ENCODE measurements around the gene NPTN. TPM values are rescaled to one million over a fixed set of nuclear protein-coding genes. Genes with fewer than 3 reads are reported as not detected.
"Not testable (repeated sequence)": the region's sequence is repeated elsewhere in the genome, so short reads cannot be mapped to it uniquely, and the experiment has no call there.

The NPTN gene
- total RNA-seq, 5 donors from 2014 or later (not counting 1 experiment from before 2014, with no cell fraction given), result 24.7 to 34.9 (median 33.1) TPM

DNA sequence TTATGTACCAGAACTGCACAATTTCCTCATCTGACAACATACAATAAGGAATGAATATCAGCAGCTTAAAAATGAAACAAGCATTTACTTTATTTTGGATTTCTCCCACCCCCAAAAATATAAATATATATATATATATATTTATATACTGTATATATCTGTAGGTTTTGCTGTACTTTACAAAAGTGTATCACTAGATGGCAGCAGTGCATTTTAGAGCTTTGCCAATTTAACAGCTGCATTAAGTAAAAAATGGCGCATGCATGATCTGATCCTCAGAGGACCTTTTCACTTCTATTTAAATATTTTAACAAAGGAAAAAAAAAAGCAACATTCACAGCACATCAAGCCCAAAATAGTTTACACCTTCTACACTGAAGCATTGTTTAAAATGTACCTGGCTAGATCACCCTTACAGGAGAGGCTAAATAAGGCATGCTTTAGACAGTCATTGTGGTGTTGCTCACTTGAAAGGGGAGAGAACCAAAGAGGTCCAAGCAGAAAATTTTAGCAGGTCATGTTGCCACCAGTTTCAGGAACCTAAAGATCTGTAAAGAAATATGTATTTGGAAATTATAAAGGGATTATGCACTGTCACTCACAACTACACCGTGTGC is 72.6 kb downstream of the NPTN start:
- Mint-ChIP-seq H3K4me3 (no peak overlapping the region), H3K9me3 (no peaks in the 10 kb centered on the region), H3K27me3 (no peaks in the 10 kb centered on the region), H3K4me1 (no peaks in the 10 kb centered on the region), H3K27ac (no peak overlapping the region), H3K36me3 (peaks cover 67% of the 10 kb centered on the region)
- Histone ChIP-seq H3K4me1 (ENCODE audit: control insufficient read depth in 1 of 2, extremely low read depth in 1 of 2, insufficient read depth in 2 of 2, low read length in 2 of 2) (no peaks in the 10 kb centered on the region), H3K27me3 (replicated peaks in 1 of 2; ENCODE audit: control insufficient read depth in 2 of 2, extremely low read depth in 1 of 2, insufficient read depth in 2 of 2, low read length in 1 of 2) (no peaks in the 10 kb centered on the region), H3K9me3 (no peaks in the 10 kb centered on the region), H3K4me3 (ENCODE audit: control insufficient read depth in 1 of 2, extremely low read depth in 1 of 2, low read length in 1 of 2) (no peak overlapping the region), H3K36me3 (ENCODE audit: control insufficient read depth in 2 of 2, extremely low read depth in 1 of 2, insufficient read depth in 1 of 2, low read length in 1 of 2) (peaks cover 17 to 30% of the 10 kb centered on the region in 2 donors), H3K27ac (ENCODE audit: low read length) (no peak overlapping the region)
- no CpG with 5 or more reads among the region's 2 CpGs for WGBS (ENCODE audit: insufficient coverage)
- DNase-seq (peak in 5 of 35 experiments; percentile 3 to 65 (median 4)), ATAC-seq (replicated peaks in 1 of 4) (peak in 2 of 4 experiments; percentile 43 to 62)
- ChIA-PET POLR2A (no interaction called here), CTCF (interaction anchor here (0.7 to 2.4 kb wide), 5 partner anchors 72 to 144 kb away, joined by 3 to 27 read pairs (median 4); no protein-coding TSS in a partner anchor)

DNA sequence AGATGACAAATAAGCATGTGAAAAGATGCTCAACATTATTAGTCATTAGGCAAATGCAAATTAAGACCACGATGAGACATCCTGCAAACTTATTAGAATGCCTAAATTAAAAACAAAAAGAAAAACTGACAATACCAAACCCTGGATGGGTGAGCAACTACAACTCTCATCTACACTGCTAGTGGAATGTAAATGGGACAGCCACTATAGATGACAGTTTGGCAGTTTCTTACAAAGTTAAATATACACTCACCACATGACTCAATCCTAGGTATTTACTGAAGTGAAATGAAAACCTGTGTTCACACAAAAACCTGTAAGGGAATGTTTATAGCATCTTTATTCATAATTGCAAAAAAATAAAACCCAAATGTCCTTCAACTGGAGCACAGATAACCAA is 74.7 kb downstream of the NPTN start:
- H3K27me3 ChIP-seq (replicated peaks in 1 of 2; ENCODE audit: control insufficient read depth in 2 of 2, extremely low read depth in 1 of 2, insufficient read depth in 2 of 2, low read length in 1 of 2), result no peaks in the 10 kb centered on the region
- peaks cover 11 to 19% of the 10 kb centered on the region in 2 donors for H3K36me3 ChIP-seq (ENCODE audit: control insufficient read depth in 2 of 2, extremely low read depth in 1 of 2, insufficient read depth in 1 of 2, low read length in 1 of 2)
- ChIA-PET CTCF (interaction anchor here in 1 of 2 donors (2.4 kb wide), 1 partner anchor 78 kb away, joined by 27 read pairs; no protein-coding TSS in a partner anchor), POLR2A (no interaction called here)
- ATAC-seq (replicated peaks in 1 of 4), result no peak
- H3K4me3 Mint-ChIP-seq, result no peak overlapping the region
- H3K27ac ChIP-seq (ENCODE audit: low read length), result no peak overlapping the region
- peaks cover 53% of the 10 kb centered on the region for H3K36me3 Mint-ChIP-seq
- H3K9me3 Mint-ChIP-seq, result no peaks in the 10 kb centered on the region
- no peaks in the 10 kb centered on the region for H3K4me1 Mint-ChIP-seq
- H3K27me3 Mint-ChIP-seq, result no peaks in the 10 kb centered on the region
- DNase-seq, result no peak
- H3K4me1 ChIP-seq (ENCODE audit: control insufficient read depth in 1 of 2, extremely low read depth in 1 of 2, insufficient read depth in 2 of 2, low read length in 2 of 2), result no peaks in the 10 kb centered on the region
- WGBS (ENCODE audit: insufficient coverage), result no CpG with 5 or more reads among the region's 1 CpG
- H3K4me3 ChIP-seq (ENCODE audit: control insufficient read depth in 1 of 2, extremely low read depth in 1 of 2, low read length in 1 of 2), result no peak overlapping the region
- no peak overlapping the region for H3K27ac Mint-ChIP-seq
- no peaks in the 10 kb centered on the region for H3K9me3 ChIP-seq

DNA sequence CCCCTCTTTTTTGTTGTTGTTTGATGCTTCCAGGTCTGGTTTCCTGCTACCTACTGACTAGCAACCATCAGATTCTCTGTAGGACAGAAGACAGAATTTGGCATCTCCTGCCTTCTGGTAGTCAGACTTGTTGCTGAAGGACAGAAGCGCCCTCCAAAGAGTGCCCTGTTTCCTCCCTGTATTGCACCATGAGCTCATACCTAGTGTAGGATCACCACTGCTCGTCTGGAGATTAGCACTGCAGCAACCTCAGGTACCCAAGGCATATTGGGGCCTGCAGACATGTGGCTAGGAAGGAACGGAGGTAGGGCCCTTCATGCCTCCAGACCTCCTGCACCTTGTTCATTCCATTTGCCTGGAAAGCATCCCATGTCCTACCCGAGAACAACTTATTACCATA is 78.1 kb downstream of the NPTN start:
- WGBS (ENCODE audit: insufficient coverage), result 90% methylated on average over 3 of the region's 4 CpGs
- no peaks in the 10 kb centered on the region for H3K27me3 ChIP-seq (replicated peaks in 1 of 2; ENCODE audit: control insufficient read depth in 2 of 2, extremely low read depth in 1 of 2, insufficient read depth in 2 of 2, low read length in 1 of 2)
- CTCF ChIA-PET, result no interaction called here
- no peak overlapping the region for H3K27ac Mint-ChIP-seq
- H3K4me3 ChIP-seq (ENCODE audit: control insufficient read depth in 1 of 2, extremely low read depth in 1 of 2, low read length in 1 of 2), result no peak overlapping the region
- H3K36me3 Mint-ChIP-seq, result peaks cover 27% of the 10 kb centered on the region
- H3K36me3 ChIP-seq (ENCODE audit: control insufficient read depth in 2 of 2, extremely low read depth in 1 of 2, insufficient read depth in 1 of 2, low read length in 1 of 2), result peaks cover 3 to 13% of the 10 kb centered on the region in 2 donors
- H3K4me1 Mint-ChIP-seq, result no peaks in the 10 kb centered on the region
- no peaks in the 10 kb centered on the region for H3K4me1 ChIP-seq (ENCODE audit: control insufficient read depth in 1 of 2, extremely low read depth in 1 of 2, insufficient read depth in 2 of 2, low read length in 2 of 2)
- H3K4me3 Mint-ChIP-seq, result no peak overlapping the region
- DNase-seq (no peak), ATAC-seq (replicated peaks in 1 of 4) (no peak)
- no peaks in the 10 kb centered on the region for H3K27me3 Mint-ChIP-seq
- POLR2A ChIA-PET, result no interaction called here
- H3K27ac ChIP-seq (ENCODE audit: low read length), result no peak overlapping the region
- H3K9me3 ChIP-seq, result no peaks in the 10 kb centered on the region
- no peaks in the 10 kb centered on the region for H3K9me3 Mint-ChIP-seq

DNA sequence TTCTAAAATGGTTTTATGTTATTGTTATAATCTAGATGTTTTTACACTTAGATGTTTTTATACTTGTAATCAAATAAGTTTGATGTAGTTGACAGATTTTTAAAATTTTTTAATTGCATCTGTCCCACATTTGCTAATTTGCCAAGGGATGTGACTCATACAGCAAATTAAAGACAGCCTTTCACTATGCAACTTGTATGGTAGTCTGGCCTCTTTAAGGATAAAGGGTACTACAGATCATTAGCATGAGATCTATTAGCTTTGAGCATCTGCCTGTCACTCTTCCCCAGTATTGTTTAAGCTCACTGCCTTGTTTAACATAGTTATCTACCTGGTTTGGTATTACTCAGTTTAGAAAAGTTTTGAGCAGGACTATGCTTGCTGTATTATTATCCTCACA is 83.0 kb downstream of the NPTN start:
- ChIA-PET POLR2A (no interaction called here), CTCF (no interaction called here)
- Mint-ChIP-seq H3K36me3 (peaks cover 10% of the 10 kb centered on the region), H3K4me1 (no peaks in the 10 kb centered on the region), H3K9me3 (no peaks in the 10 kb centered on the region), H3K4me3 (no peak overlapping the region), H3K27ac (no peak overlapping the region), H3K27me3 (no peaks in the 10 kb centered on the region)
- DNase-seq (no peak), ATAC-seq (replicated peaks in 1 of 4) (no peak)
- no peak overlapping the region for H3K27ac ChIP-seq (ENCODE audit: low read length)
- no peaks in the 10 kb centered on the region for H3K9me3 ChIP-seq
- no peaks in the 10 kb centered on the region for H3K27me3 ChIP-seq (replicated peaks in 1 of 2; ENCODE audit: control insufficient read depth in 2 of 2, extremely low read depth in 1 of 2, insufficient read depth in 2 of 2, low read length in 1 of 2)
- H3K4me1 ChIP-seq (ENCODE audit: control insufficient read depth in 1 of 2, extremely low read depth in 1 of 2, insufficient read depth in 2 of 2, low read length in 2 of 2), result no peaks in the 10 kb centered on the region
- no peak overlapping the region for H3K4me3 ChIP-seq (ENCODE audit: control insufficient read depth in 1 of 2, extremely low read depth in 1 of 2, low read length in 1 of 2)
- no peaks in the 10 kb centered on the region for H3K36me3 ChIP-seq (ENCODE audit: control insufficient read depth in 2 of 2, extremely low read depth in 1 of 2, insufficient read depth in 1 of 2, low read length in 1 of 2)

DNA sequence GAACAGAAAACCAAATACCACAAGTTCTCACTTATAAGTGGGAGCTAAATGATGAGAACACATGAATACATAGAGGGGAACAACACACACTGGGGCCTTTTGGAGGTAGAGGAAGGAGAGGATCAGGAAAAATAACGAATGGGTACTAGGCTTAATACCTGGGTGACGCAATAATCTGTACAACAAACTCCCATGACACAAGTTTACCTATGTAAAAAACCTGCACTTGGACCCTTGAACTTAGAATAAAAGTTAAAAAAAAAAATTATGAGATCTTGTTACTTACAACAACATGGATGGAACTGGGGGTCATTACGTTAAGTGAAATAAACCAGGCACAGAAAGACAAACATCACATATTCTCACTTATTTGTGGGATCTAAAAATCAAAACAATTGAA is 84.3 kb downstream of the NPTN start:
- H3K36me3 ChIP-seq (ENCODE audit: control insufficient read depth in 2 of 2, extremely low read depth in 1 of 2, insufficient read depth in 1 of 2, low read length in 1 of 2); ATAC-seq (replicated peaks in 1 of 4); H3K9me3 Mint-ChIP-seq; H3K27ac ChIP-seq (ENCODE audit: low read length); H3K4me3 ChIP-seq (ENCODE audit: control insufficient read depth in 1 of 2, extremely low read depth in 1 of 2, low read length in 1 of 2); H3K4me1 ChIP-seq (ENCODE audit: control insufficient read depth in 1 of 2, extremely low read depth in 1 of 2, insufficient read depth in 2 of 2, low read length in 2 of 2); CTCF ChIA-PET; H3K27me3 Mint-ChIP-seq; H3K27me3 ChIP-seq (replicated peaks in 1 of 2; ENCODE audit: control insufficient read depth in 2 of 2, extremely low read depth in 1 of 2, insufficient read depth in 2 of 2, low read length in 1 of 2); DNase-seq; H3K4me1 Mint-ChIP-seq; H3K27ac Mint-ChIP-seq; H3K9me3 ChIP-seq; POLR2A ChIA-PET; H3K4me3 Mint-ChIP-seq: not testable (repeated sequence)
- peaks cover 14% of the 10 kb centered on the region for H3K36me3 Mint-ChIP-seq
- WGBS (ENCODE audit: insufficient coverage), result no CpG with 5 or more reads among the region's 3 CpGs

DNA sequence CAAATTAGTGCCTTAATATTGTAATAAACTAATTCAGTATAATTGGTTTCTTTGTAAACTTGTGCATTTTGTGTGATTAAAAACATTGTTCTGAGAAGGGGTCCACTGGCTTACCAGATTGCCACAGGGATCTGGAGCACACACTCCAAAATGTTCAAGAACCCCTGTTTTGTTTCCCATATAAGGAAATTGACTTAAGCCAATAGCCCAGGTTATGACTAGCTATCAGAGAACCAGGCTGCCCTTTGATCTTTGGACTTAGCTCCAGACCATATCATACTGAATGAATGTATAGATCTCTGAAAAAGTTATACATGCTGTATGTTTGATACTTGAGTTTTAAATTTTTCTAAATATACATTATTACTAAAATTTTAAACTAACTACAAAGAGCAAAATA is 91.7 kb downstream of the NPTN start:
- Mint-ChIP-seq H3K4me1 (no peaks in the 10 kb centered on the region), H3K4me3 (no peak overlapping the region), H3K27ac (no peak overlapping the region), H3K27me3 (peaks cover 0 to 1% of the 10 kb centered on the region in 2 donors), H3K9me3 (no peaks in the 10 kb centered on the region), H3K36me3 (peaks cover 11% of the 10 kb centered on the region)
- POLR2A ChIA-PET, result no interaction called here
- ATAC-seq (replicated peaks in 1 of 4) (no peak), DNase-seq (no peak)
- no peak overlapping the region for H3K27ac ChIP-seq (ENCODE audit: low read length)
- no peaks in the 10 kb centered on the region for H3K27me3 ChIP-seq (replicated peaks in 1 of 2; ENCODE audit: control insufficient read depth in 2 of 2, extremely low read depth in 1 of 2, insufficient read depth in 2 of 2, low read length in 1 of 2)
- H3K4me3 ChIP-seq (ENCODE audit: control insufficient read depth in 1 of 2, extremely low read depth in 1 of 2, low read length in 1 of 2), result no peak overlapping the region
- H3K4me1 ChIP-seq (ENCODE audit: control insufficient read depth in 1 of 2, extremely low read depth in 1 of 2, insufficient read depth in 2 of 2, low read length in 2 of 2), result no peaks in the 10 kb centered on the region
- CTCF ChIA-PET, result no interaction called here
- H3K36me3 ChIP-seq (ENCODE audit: control insufficient read depth in 2 of 2, extremely low read depth in 1 of 2, insufficient read depth in 1 of 2, low read length in 1 of 2), result no peaks in the 10 kb centered on the region
- no peaks in the 10 kb centered on the region for H3K9me3 ChIP-seq

DNA sequence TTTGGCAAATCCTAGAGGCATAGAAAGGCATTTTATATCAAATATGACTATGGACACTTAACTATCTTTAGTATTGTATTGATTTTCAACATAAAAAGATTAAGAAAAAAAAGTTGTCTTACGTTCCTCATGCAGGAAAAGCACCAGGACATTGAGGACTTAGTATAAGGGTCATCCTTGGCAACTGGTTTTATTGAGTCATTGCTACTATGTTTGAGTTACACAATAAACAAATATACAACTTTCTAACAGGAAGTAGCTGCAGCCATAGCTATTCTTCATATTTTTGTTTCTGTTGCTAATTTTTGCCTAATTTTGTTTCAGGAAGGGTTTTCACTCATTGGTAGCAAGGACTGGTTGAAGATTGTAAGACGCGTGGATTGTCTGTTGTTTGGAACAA is 93.0 kb downstream of the NPTN start:
- Mint-ChIP-seq H3K9me3 (no peaks in the 10 kb centered on the region), H3K27ac (no peak overlapping the region), H3K4me3 (no peak overlapping the region), H3K36me3 (peaks cover 3% of the 10 kb centered on the region), H3K4me1 (no peaks in the 10 kb centered on the region), H3K27me3 (peaks cover 0 to 1% of the 10 kb centered on the region in 2 donors)
- DNase-seq (no peak), ATAC-seq (replicated peaks in 1 of 4) (no peak)
- ChIA-PET CTCF (no interaction called here), POLR2A (no interaction called here)
- no peaks in the 10 kb centered on the region for H3K36me3 ChIP-seq (ENCODE audit: control insufficient read depth in 2 of 2, extremely low read depth in 1 of 2, insufficient read depth in 1 of 2, low read length in 1 of 2)
- no peaks in the 10 kb centered on the region for H3K27me3 ChIP-seq (replicated peaks in 1 of 2; ENCODE audit: control insufficient read depth in 2 of 2, extremely low read depth in 1 of 2, insufficient read depth in 2 of 2, low read length in 1 of 2)
- no peak overlapping the region for H3K27ac ChIP-seq (ENCODE audit: low read length)
- H3K9me3 ChIP-seq, result no peaks in the 10 kb centered on the region
- H3K4me1 ChIP-seq (ENCODE audit: control insufficient read depth in 1 of 2, extremely low read depth in 1 of 2, insufficient read depth in 2 of 2, low read length in 2 of 2), result no peaks in the 10 kb centered on the region
- no peak overlapping the region for H3K4me3 ChIP-seq (ENCODE audit: control insufficient read depth in 1 of 2, extremely low read depth in 1 of 2, low read length in 1 of 2)
- no CpG with 5 or more reads among the region's 3 CpGs for WGBS (ENCODE audit: insufficient coverage)

Data from T-cell (primary cell).